Loucy (cell line): ENCODE results near the gene CACNA1C.

Experiments used
- H2AFZ ChIP-seq: fragments of 200-600 bp; sonication (generic); 2 replicates; pipeline ENCODE4 v1.6.0; 2016; ENCODE audit warnings: antibody characterized with exemption, mild to moderate bottlenecking, low read length, moderate library complexity
- H3F3A ChIP-seq: fragments of 200-600 bp; 2 replicates; pipeline ENCODE4 v1.6.0; 2016; ENCODE audit warnings: antibody characterized with exemption, low read depth, mild to moderate bottlenecking
- H3K27me3 ChIP-seq: fragments of 200-600 bp; sonication (generic); 2 replicates; pipeline ENCODE4 v1.6.1; 2014; ENCODE audit warnings: low read length, mild to moderate bottlenecking; ENCODE audit not compliant: insufficient read depth, poor library complexity, severe bottlenecking
- H3K36me3 ChIP-seq: fragments of 200-600 bp; sonication (generic); 2 replicates; pipeline ENCODE4 v1.6.1; 2016; ENCODE audit warnings: low read length; ENCODE audit not compliant: insufficient read depth
- H3K4me1 ChIP-seq: fragments of 200-600 bp; sonication (generic); 2 replicates; pipeline ENCODE4 v1.5.1; 2014; ENCODE audit warnings: low read length, mild to moderate bottlenecking; ENCODE audit not compliant: insufficient read depth, poor library complexity, severe bottlenecking
- H3K4me2 ChIP-seq: fragments of 200-600 bp; sonication (generic); 2 replicates; pipeline ENCODE4 v1.6.0; 2014; ENCODE audit warnings: antibody characterized with exemption, low read length, low read depth, mild to moderate bottlenecking; ENCODE audit not compliant: poor library complexity, severe bottlenecking
- H3K4me3 ChIP-seq: fragments of 200-600 bp; sonication (generic); 2 replicates; pipeline ENCODE4 v1.5.1; 2014; ENCODE audit warnings: low read length, mild to moderate bottlenecking, mixed read lengths; ENCODE audit not compliant: poor library complexity, severe bottlenecking
- H3K79me2 ChIP-seq: fragments of 200-600 bp; sonication (generic); 2 replicates; pipeline ENCODE4 v1.6.1; 2014; ENCODE audit warnings: low read length; ENCODE audit not compliant: insufficient read depth
- H3K9ac ChIP-seq: fragments of 200-600 bp; sonication (generic); 2 replicates; pipeline ENCODE4 v1.6.0; 2014; ENCODE audit warnings: mild to moderate bottlenecking, low read depth, low read length, moderate library complexity; ENCODE audit not compliant: poor library complexity, severe bottlenecking
- H3K9me2 ChIP-seq: fragments of 200-600 bp; sonication (generic); replicated peaks from 2 replicates; pipeline ENCODE4 v1.6.1; 2016; ENCODE audit warnings: low read depth, low read length, mixed read lengths
- H3K9me3 ChIP-seq: fragments of 200-600 bp; sonication (generic); 2 replicates; pipeline ENCODE4 v1.6.1; 2014; ENCODE audit warnings: mild to moderate bottlenecking, antibody characterized with exemption, low read length, low read depth; ENCODE audit not compliant: insufficient read depth
- H4K20me1 ChIP-seq: fragments of 200-600 bp; sonication (generic); 2 replicates; pipeline ENCODE4 v1.6.0; 2014; ENCODE audit warnings: antibody characterized with exemption, low read length, mild to moderate bottlenecking; ENCODE audit not compliant: insufficient read depth, poor library complexity, severe bottlenecking
- EZH2phosphoT487 ChIP-seq: fragments of 200-600 bp; IDR thresholded peaks from 2 replicates; pipeline ENCODE4 v1.6.1; 2018; ENCODE audit warnings: antibody characterized with exemption, mild to moderate bottlenecking, moderate library complexity, borderline replicate concordance
- TF ChIP-seq, protein P1 (sequence below): fragments of 200-600 bp; sonication (generic); conservative IDR thresholded peaks from 2 replicates; pipeline ENCODE4 v1.5.1; 2014; ENCODE audit warnings: mild to moderate bottlenecking, antibody characterized with exemption, low read length

CACNA1C gene

DNA sequence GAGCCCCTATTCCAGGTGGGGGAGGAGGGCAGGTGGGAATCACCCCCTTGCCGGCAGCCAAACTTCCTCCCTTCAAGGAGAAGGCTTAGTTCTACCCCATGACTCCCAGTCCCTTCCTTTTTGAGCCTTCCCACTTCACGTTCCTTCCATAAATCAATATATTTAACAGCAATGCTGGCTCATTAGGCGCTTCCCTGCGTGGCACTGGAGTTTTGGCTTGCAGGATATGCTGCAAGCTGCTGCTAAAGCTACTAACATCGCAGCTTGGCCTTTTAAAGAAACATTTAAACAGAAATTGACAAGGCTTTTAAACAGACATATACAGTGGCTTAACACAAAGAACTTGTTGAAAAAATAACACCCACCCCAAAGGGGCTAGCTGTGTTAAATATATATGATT is 434.0 kb downstream of the CACNA1C start:
- H4K20me1 ChIP-seq: no peaks in the 10 kb centered on the region
- H3K79me2 ChIP-seq: no peaks in the 10 kb centered on the region
- no peak overlapping the region for H3K9ac ChIP-seq
- no peaks in the 10 kb centered on the region for H3K36me3 ChIP-seq
- H3K4me2 ChIP-seq: no peak overlapping the region
- H3K9me3 ChIP-seq: no peaks in the 10 kb centered on the region
- H3K4me3 ChIP-seq: no peak overlapping the region
- H3K9me2 ChIP-seq: no peaks in the 10 kb centered on the region
- H3K4me1 ChIP-seq: no peaks in the 10 kb centered on the region
- H3F3A ChIP-seq: no peaks in the 10 kb centered on the region
- no peak overlapping the region for H2AFZ ChIP-seq
- TF ChIP-seq EZH2phosphoT487: no peak
- TF ChIP-seq, protein P1, sequence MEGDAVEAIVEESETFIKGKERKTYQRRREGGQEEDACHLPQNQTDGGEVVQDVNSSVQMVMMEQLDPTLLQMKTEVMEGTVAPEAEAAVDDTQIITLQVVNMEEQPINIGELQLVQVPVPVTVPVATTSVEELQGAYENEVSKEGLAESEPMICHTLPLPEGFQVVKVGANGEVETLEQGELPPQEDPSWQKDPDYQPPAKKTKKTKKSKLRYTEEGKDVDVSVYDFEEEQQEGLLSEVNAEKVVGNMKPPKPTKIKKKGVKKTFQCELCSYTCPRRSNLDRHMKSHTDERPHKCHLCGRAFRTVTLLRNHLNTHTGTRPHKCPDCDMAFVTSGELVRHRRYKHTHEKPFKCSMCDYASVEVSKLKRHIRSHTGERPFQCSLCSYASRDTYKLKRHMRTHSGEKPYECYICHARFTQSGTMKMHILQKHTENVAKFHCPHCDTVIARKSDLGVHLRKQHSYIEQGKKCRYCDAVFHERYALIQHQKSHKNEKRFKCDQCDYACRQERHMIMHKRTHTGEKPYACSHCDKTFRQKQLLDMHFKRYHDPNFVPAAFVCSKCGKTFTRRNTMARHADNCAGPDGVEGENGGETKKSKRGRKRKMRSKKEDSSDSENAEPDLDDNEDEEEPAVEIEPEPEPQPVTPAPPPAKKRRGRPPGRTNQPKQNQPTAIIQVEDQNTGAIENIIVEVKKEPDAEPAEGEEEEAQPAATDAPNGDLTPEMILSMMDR: no peak
- H3K27me3 ChIP-seq: peaks cover 13% of the 10 kb centered on the region

DNA sequence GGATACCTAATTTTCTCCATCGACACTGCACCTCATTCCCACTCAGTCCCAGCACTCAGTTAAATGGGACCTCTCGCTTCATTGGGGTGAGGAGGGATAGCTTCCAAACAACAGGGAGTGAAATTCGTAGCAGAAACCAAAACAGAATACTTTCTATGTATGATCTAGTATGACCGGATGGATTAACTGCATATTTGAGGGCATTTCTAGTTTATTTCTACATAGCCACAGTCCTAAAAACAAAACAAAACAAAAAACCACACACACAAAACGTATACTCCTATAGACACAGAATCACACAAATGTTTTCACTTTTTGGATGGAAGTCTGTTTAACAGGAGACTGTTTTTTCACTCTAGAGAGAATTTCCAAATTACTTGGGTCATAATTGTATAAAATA is 434.5 kb downstream of the CACNA1C start:
- no peaks in the 10 kb centered on the region for H3K9me2 ChIP-seq
- TF ChIP-seq, protein P1: no peak
- no peak for TF ChIP-seq EZH2phosphoT487
- no peak overlapping the region for H3K4me2 ChIP-seq
- no peaks in the 10 kb centered on the region for H3F3A ChIP-seq
- H3K4me3 ChIP-seq: no peak overlapping the region
- peaks cover 13% of the 10 kb centered on the region for H3K27me3 ChIP-seq
- no peak overlapping the region for H2AFZ ChIP-seq
- H3K9me3 ChIP-seq: no peaks in the 10 kb centered on the region
- H3K9ac ChIP-seq: no peak overlapping the region
- H4K20me1 ChIP-seq: no peaks in the 10 kb centered on the region
- H3K4me1 ChIP-seq: no peaks in the 10 kb centered on the region
- no peaks in the 10 kb centered on the region for H3K36me3 ChIP-seq
- H3K79me2 ChIP-seq: no peaks in the 10 kb centered on the region

DNA sequence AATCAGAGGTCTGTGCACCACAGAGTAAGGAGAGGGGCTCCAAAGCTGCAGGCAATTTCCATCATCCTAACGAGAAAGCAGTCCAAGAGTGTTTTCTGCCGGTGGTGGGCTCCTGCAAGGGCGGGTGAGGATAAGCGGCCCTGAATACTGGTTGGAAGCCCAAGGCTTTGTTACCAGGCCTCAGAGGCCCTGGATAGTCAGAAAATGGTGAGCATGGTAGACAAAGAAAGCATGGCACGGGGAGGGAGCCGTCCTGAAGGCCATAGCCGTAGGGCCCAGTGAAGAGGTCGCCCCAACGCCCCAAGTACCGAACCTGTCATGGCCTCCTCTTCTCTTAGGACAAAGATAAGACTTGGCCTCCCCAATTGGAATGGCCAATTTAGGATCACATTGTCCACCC is 435.3 kb downstream of the CACNA1C start:
- Histone ChIP-seq H3K36me3 (no peaks in the 10 kb centered on the region), H3K27me3 (peaks cover 17% of the 10 kb centered on the region), H2AFZ (no peak overlapping the region), H3K79me2 (no peaks in the 10 kb centered on the region), H3K9me3 (no peaks in the 10 kb centered on the region), H3K9me2 (no peaks in the 10 kb centered on the region), H3K4me1 (no peaks in the 10 kb centered on the region), H3K4me2 (no peak overlapping the region), H3K9ac (no peak overlapping the region), H3K4me3 (no peak overlapping the region), H4K20me1 (no peaks in the 10 kb centered on the region), H3F3A (no peaks in the 10 kb centered on the region)
- no peak for TF ChIP-seq EZH2phosphoT487
- TF ChIP-seq, protein P1: no peak
